ENCODE data around the gene AGAP1.

GRCh38 chr2:235836491-235836911 lies 342.7 kb downstream of the AGAP1 start:
- TF ChIP-seq CTCF (IDR thresholded peaks at IDR 0.05) = no peak
- TF ChIP-seq POLR2A (IDR thresholded peaks at IDR 0.05) = no peak
